Suppressor macrophage treated with lipopolysaccharide for 4 hours (primary cell): ENCODE results near the gene PLCXD3.

Experiments used
- DNase-seq: peaks from one replicate; pipeline ENCODE4 v3.0.0-alpha.2; 2020

PLCXD3 gene

DNA sequence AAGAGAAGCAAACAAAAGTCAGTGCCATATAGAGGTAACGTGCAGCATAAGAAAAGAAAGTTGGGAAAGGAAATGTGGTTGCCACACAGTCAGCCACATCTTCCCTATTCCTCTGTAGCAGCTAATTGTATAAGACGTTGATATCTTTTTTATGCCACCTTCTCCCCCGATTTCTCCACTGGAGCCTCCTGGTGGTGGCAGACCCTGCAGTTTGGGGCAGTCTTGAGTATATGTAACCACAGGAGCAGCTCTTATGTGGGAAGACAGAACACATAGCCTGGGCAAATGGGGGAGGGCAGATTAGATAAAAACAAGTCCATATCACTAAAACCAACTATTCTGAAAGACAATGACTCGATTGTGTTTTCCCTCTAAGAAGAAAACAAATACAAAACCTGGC is 99.7 kb downstream of the PLCXD3 start:
- DNase-seq = no peak

DNA sequence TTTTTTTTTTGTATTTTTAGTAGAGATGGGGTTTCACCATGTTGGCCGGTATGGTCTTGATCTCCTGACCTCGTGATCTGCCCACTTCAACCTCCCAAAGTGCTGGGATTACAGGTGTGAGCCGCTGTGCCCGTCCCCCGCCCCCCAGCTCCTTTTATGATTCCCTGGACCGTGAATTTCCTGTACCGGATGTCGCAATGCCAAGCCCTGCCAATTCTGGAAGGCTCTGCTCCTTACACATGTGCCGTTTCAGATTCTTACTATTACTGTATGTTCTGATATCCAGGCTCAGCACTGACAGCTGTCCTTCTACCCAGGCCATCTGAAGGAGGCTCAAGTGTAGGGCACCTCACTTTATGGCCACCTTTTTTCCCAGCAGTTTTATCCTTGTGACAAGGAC is 100.1 kb downstream of the PLCXD3 start:
- no peak for DNase-seq

DNA sequence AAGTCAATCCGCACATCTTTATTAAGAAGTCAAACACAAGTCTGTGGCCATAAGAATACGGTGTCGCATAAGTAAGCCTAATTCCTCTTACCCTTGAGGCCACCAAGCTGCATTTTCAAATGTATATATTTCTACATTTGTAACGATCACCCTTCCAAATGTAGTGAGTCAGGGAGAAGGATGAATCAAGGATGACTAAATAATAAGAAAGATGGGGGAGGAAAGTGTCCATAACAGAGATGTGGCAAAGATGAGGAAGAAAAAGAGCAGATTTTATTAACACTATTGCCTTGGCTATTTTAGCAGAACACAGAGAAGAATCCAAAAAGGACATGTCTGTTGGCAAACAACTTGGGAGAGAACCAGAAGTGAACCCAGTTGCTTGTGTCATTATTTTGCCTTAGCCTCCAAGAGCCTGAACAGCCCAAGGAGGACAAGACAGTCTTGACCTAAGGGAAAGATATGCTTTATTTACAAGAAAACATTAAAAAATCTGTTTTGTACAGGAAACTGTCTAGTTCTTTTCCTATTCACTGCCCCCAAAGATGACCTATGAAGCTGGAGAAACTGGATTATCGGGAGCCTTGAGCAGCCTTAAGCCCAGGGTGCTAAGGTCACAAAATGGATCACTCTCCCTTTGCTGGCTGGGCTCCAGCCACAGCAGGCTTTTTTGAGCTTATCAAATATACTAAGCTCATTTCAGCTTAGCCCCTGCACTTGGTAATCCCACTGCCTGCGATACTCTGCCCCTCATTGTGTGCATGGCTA is 101.5 kb downstream of the PLCXD3 start:
- no peak for DNase-seq

DNA sequence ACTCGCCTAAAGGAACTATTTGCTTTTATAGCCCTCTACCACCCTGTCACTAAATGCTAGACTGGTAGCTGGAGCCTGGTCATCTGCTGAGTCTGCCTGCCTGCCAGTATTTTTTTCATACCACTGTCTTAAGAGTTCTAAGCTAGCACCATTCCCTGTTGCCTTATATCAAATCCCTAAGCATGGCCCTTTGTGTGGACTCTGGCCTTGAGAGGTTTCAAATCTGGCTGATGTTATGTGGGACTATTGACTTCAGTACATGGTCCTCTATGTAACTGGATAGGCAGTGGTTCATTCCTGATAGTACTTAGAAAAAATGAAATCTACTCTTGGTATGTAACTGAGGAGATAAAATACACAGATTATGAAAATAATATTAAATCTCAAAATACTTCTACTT is 103.5 kb downstream of the PLCXD3 start:
- no peak for DNase-seq

DNA sequence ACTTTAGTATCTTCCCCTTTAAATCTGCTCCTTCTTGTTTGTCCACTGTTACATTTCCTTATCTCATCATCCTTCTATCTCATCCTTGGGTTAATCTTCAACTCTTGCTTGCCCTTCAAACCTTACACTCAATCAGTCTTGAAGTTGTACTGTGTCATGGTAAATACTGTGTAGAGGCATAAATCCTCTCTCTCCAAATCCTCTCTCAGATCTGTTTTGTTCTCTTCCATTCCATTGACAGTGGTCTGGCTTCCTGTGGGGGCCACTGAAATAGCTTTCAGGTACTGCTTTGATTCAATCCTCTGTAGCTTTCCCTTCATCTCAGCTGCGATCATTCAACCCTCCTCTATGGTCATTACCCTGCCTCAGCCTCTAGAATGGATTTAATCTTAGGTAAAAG is 104.0 kb downstream of the PLCXD3 start:
- no peak for DNase-seq

DNA sequence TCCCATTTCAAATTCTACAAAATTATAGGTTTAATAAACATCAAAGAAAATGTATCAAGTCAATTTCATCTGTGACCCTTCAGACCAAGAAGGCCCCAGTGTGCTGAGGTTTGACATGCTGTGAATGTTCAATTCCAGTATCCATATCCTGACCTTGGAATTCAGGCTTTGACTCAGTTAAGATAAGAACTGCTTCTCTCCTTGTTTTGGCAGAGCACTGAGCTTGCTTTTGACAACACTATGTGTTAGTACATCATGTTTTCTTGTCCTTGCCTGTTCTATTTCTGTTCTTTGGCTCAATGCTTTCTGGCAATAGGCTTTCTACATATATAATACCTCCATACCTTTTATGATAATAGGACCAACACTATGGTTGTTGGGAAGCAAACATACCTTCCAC is 105.6 kb downstream of the PLCXD3 start:
- no peak for DNase-seq

DNA sequence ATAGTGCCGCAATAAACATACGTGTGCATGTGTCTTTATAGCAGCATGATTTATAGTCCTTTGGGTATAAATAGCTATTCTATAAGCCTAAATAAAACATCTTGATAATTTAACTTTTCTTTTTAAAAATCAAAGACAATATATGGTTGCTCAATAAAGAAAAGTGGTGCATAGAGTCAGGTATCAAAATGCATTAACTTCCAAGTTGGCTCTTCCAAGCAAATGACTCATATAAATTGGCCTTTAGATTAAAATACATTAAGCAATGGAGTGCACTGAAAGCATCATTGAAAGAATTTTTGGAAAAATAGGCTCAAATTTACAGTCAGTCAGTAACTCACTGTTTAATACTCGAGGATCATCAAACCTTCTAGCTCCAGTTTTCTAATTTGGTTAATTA is 106.6 kb downstream of the PLCXD3 start:
- no peak for DNase-seq

DNA sequence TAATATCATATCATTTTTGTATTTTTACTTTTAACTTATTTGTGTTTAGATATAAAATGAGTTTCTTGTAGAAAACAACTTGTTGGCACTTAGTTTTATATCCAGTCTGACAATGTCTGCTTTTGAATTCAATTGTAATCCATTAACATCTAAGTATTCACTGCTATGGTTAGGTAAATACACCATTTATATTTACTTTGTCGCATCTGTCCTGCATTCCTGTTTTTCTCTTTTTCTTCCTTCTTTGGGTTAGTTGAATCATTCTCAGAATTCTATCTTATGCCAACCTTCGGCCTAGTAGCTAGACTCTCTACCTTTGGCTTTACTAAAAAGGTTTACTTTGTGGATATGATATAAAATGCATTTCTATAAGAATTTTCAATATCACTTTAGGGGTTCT is 107.6 kb downstream of the PLCXD3 start:
- DNase-seq = no peak

DNA sequence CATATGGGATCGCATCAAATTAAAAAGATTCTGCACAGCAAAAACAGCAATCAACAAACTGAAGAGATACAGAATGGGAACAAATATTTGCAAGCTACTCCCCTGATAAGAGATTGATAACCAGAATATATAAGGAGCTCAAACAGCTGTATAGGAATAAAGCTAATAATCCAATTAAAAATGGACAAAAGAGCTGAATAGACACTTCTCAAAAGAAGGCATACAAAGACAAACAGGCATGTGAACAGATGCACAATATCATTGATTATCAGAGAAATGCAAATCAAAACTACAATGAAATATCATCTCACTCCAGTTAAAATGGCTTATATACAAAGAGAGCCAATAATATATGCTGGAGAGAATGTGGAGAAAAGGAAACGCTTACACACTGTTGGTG is 110.6 kb downstream of the PLCXD3 start:
- DNase-seq = no peak

DNA sequence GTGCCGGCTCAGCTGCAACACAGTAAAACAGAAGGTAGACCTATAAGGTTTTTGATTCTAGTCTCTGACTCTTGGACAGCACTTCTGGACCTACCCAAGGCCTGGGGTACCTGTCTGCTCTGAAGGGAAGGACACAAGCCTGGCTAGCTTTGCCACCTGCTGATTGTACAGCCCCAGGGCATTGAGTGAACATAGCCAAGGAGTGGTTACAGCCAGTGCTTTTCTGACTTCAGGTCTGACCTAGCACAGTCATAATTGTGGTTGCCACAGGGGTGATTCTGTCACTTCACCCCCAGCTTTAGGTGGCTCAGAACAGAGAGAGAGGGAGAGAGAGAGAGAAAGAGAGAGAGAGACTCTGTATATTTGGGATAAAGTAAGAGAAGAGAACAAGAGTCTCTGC is 118.4 kb downstream of the PLCXD3 start:
- no peak for DNase-seq

DNA sequence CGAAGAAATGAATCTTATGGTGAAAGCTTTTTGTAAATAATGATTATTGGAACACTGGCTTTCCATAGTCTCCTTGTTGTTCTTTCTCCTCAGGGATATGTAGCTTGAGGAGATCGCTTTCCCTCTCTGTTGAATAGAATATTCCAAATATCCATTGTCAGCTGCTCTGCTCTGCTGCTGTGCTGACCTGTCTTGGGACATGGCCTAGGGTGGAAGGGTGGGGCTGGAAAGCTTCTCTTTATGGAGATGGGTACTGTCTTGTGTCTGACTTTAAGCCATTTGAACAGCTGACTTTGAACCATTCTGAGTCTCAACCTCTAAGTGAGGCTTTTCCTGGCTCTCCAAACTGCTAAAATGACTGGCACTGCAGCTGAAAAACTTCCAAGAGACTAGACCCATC is 135.8 kb downstream of the PLCXD3 start:
- no peak for DNase-seq

DNA sequence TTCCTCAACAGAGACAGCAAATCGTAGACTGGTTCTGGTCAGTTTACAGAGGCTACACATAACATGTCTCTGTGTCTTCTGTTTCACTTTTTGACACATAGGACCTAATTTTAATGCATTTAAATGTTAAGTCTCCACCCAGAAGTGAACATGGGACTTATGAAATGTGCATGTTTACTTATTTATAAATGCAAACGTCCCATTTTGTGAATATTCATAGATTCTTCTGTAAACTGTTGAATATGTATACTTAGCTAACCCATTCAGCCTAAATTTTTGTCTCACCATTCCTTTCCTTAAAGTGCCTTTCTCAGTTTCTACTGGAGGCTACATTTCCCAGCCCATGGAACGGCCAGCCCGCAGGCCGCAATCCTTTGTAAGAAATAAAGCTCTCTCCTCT is 137.2 kb downstream of the PLCXD3 start:
- DNase-seq = no peak

DNA sequence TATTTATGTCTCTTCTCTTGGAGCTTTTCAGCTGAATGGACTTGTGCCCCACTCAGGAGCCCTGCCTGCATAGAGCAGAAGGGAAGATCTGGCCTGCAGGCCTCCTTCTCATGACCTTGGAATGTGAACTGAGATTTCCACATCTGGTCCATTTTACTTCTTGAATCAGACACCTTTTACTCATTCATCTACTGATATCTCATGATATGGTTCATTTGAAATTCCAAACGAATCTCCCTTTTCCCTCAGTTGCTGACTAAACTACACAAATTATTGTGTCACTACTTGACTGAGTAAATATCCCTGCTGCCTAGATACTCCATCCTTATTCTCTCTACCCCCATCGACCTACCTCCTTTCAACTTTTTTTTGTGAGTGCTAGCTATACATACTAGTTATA is 138.7 kb downstream of the PLCXD3 start:
- DNase-seq = no peak

DNA sequence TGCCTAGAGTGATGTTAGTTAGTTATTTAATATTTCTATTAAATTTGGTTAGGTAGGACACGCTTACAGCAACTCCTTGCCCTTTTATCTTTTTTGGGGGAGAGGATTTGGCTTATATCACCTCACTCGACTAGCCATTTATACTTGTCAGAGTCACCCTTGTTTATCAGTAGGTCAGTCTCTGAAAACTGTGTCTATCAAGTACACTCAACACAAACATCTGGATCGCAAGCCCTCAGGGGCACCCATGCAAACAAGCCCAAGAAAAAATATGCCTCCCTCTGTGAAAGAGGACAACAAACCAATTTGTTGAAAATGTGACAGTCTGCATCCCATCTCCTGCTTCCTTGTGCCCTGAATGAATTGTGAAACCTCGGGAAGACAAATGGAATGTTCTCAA is 139.9 kb downstream of the PLCXD3 start:
- no peak for DNase-seq

DNA sequence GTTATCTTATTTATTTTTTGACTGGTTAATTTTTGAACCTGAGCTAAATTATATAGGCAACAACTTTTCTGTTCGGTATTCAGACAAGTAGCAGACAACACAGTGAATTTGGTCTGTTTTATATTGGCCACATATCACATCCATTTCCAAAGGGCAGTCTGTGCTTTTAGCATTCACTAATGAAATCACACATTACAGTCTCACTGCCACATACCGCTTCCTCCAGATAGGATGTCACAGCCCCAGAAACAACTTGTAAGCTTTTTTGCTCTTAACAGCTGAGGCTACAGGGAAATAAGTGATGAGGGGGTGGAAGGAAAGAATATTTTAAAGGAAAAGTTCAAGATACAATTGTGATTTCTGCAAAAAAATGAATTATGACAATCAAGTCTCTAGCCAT is 140.6 kb downstream of the PLCXD3 start:
- no peak for DNase-seq

DNA sequence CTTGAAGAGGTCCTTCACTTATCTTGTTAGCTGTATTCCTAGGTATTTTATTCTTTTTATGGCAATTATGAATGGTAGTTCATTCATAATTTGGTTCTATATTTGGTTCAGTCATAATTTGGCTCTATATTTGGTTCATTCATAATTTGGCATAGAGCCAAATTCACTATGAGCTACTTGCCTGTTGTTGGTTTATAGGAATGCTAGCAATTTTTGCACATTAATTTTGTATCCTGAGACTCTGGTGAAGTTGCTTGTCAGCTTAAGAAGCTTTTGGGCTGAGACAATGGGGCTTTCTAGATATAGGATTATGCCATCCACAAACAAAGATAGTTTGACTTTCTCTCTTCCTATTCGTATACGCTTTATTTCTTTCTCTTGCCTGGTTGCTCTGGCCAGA is 142.2 kb downstream of the PLCXD3 start:
- DNase-seq = no peak

DNA sequence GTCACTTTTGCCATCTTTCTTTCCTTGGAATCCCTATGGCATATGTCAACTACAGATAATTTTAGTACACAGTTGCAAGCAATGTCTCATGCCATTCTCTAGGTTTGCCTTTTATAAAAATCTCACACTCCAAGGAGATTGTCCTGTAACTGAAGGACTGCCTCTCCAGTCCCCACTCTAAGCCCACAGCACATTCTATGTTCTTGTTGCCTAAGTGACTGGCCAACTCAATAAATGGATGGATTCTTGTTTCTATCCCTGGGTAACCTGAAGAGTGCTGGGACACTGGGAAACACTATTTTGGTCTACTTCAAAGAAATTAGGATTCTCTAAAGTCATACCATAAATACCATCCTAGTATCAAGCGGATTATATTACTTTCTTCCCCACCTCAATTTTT is 145.0 kb downstream of the PLCXD3 start:
- DNase-seq = no peak

DNA sequence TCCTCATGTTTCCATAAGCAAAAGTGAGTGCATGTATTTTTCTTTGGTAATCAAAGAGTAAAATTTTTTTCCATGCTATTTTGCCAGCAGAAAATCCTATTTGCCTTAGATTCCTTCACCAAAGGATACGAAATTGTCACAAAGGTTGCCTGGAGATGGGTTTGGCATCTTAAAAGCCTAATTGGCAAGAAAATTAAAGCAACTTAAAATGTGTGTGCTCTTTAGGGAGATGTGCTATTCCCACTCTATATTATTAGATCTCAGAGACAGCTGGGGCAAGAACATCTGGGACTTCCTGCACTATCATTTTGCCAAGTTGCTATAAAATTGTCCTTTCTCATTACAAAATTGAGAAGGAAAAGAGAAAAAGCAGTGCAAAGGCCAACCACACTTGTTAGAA is 146.1 kb downstream of the PLCXD3 start:
- DNase-seq = no peak

DNA sequence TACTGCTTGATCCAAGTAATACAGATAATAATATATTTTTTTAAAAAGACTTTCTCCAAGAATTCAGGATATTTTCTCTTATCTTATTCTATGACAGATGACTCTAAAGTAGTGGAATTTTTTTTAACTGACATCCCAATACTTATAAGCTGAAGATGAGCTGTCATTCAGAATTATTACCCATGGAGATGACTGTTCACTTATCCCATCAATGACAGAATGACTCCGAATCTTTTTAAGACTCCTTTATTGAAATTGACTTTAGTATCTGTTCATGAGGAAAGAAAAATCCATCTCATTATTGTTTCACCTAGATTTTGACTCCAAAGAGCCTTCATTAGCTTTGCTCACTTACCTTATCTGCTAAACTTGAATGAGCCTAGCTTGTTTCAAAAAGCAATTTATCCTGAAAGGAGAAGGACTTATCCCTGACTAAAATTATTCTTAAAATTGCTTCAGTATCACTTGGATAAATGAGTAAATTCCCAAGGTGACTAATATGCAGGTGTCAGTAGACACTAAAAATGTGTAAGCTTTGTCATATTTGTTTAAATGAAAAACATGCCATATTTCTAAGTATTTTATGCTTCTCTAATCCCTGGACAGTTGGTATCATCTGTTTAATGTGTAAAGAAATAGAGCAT is 146.9 kb downstream of the PLCXD3 start:
- no peak for DNase-seq

DNA sequence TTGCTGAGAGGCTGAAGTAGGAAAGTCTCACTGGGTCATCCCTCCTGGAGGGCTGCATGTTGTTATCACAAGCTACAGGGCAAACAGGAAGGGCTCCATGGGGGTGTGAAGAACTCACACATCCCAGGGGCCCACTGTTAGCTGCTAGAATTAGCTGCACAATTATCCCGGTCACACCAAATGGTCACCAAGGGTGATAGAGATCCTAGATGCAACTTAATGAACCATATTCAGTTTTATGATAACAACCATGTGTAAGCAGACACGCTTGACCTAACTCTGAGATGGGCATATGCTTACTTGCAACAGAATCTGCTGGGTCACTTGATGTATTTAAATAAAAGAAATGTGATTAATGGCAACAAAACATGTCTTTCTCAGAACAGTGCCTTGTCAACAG is 153.6 kb downstream of the PLCXD3 start:
- DNase-seq = no peak

DNA sequence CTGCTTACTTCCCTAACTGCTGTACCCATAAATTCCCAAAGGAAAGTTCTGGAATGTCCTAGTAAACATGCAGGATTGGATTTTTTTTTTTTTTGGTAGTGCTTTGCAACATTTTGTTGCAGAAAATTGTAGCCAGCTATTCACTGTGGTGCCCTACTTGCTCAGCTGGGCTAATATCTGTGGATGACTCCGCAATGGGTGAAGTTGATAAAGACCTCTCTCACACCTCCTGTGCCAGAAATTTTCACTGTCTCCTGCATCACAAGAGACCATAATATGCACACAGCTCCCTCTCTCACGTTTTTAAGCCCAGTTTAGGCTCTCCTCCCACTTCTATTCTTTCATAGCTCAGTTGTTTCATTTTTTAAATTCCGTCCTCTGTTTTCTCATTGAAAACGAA is 160.6 kb downstream of the PLCXD3 start:
- no peak for DNase-seq

DNA sequence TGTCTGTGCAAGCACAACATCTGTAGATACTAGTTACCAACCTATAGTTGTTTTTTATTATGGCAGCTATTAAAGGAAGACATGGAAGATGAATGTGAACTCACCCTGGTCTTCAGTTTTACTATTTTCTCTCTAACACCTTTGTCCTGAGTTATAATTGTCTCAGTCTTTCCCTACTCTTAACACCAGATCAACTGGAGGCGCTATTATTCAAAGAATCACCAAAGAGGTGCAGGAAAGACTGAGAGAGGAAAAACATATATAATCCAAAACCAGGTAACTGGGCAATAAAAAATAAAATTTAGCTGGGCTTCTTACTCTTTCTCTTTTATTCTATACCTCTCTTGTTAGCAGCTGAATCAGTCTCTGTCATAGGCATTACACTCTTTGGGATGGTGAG is 162.8 kb downstream of the PLCXD3 start:
- DNase-seq = no peak

DNA sequence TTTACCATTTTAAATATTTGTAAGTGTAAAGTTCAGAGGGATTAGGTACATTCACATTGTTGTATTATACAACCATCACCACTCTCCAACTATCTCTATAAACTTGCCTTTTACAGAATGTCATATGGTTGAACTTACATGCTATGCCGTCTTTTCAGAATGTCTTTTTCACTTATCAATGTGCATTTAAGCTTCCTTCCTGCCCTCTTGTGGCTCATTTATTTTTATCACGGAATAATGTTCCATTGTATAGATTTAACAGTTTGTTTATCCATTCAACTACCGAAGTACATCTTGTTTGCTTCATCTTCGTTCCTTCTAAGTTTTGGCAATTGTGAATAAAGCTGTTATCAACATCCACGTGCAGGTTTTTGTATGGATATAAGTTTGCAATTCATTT is 163.8 kb downstream of the PLCXD3 start:
- no peak for DNase-seq

DNA sequence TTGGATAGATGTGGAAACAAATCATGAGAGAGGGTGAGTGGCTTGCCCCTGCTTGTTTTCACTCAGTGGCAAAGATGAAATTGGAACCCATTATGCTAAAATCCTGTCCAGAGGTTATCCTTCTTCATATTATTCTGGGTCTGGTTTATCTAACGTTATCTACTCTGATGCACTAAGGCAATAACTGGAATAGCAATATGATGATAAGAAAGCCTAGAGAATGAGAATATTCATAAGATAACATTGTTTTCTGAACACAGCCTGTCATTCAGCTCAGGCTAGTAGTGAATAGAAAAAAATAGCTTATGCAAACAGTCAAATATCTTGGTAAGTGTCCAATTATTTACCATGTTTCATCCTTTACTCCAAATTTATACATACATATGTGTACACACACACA is 165.1 kb downstream of the PLCXD3 start:
- no peak for DNase-seq

DNA sequence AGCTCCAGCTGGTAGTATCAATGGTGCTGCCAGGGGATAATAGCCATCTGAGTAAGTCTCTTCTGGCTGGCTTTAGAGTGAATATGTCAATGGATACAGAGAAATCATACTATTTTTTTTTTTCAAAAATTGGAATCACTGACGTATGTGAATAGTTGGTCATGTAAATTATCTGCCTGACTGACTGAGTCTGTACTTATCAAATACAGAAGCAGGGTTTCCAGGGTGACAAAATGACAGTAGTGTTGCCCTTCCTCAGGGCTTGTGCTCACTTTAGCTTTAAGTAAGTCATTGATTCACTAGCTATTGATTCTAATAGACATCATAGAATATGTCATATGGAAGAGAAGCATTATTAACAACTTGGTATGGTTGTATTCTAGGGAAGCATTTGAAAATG is 171.1 kb downstream of the PLCXD3 start:
- DNase-seq = no peak
